ENCODE measurements around the gene PHRF1.
"Not testable (repeated sequence)": the region's sequence is repeated elsewhere in the genome, so short reads cannot be mapped to it uniquely, and the experiment has no call there.

The PHRF1 gene

GRCh38 chr11:635945-636510, 59.8 kb downstream of the PHRF1 start:
- DNase-seq (ENCODE audit: low spot score) = no peak

GRCh38 chr11:636511-637332, 60.5 kb downstream of the PHRF1 start, which contains the start of gene DRD4:
TSS of gene DRD4 (plus strand) at chr11:637269. CDS start at chr11:637305, 36 bp downstream.
- no peak for DNase-seq (ENCODE audit: low spot score)

- no peak for DNase-seq (ENCODE audit: low spot score)
These were observed 61.0 kb downstream of the PHRF1 start for GRCh38 chr11:637333-637592.

DNA sequence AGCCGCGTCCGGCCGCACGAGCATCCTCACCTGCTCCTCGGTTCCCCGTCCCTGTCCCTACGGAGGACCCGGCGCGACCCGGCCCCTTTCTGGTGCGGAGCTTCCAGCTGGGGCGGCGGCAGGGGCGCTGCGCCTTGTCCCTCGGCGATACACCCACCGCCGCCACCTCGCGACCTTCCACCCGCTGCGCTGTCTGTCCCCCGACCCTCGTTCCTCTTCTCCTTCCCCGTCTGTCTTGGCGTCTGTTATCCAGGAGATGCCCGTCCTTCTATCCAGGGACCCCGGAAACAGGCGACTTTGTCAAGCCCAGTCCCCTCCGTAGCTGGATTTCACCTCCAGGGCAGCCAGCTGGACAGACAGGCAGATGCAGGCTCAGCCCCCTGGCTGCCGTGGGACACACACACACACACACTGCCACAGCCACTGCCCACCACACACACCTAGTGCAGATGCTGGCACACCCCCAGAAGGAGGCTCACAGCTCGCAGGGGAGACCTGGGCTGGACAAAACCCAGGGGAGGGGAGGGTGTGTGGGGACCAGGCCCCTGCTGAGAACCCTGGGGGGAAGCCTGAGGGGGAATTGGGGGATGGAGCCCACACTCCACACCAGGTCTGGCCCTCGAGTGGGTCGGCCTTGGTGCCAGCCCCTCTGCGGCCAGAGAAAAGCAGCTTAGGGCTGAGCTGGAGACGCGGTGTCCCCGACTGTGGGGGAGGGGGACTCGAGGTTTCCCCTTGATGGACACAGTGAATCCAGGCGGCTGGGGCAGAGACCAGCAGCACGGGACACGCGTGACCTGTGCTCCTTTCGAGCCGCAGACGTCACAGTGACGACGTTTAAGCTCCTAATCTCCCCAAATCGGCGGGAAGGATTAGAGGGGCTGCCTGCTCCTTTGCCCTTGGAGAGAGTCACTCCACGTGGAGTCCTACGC, 61.6 kb downstream of the PHRF1 start:
- DNase-seq (ENCODE audit: low spot score) = no peak

GRCh38 chr11:638631-639331, 62.5 kb downstream of the PHRF1 start:
- DNase-seq (ENCODE audit: low spot score) = no peak

DNA sequence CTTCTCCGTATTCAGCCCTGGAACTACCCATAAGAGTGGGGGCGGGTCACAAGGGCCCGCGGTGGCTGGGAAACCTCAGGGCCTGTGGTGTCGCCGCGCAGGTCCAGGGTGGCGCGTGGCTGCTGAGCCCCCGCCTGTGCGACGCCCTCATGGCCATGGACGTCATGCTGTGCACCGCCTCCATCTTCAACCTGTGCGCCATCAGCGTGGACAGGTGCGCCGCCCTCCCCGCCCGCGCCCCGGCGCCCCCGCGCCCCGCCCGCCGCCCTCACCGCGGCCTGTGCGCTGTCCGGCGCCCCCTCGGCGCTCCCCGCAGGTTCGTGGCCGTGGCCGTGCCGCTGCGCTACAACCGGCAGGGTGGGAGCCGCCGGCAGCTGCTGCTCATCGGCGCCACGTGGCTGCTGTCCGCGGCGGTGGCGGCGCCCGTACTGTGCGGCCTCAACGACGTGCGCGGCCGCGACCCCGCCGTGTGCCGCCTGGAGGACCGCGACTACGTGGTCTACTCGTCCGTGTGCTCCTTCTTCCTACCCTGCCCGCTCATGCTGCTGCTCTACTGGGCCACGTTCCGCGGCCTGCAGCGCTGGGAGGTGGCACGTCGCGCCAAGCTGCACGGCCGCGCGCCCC, 63.2 kb downstream of the PHRF1 start:
- DNase-seq (ENCODE audit: low spot score) = no peak

GRCh38 chr11:640021-640706, 63.9 kb downstream of the PHRF1 start:
- DNase-seq (ENCODE audit: low spot score) = no peak

- DNase-seq (ENCODE audit: low spot score) = no peak
These were observed 65.6 kb downstream of the PHRF1 start for GRCh38 chr11:641806-642370.

- DNase-seq (ENCODE audit: low spot score) = no peak
These were observed 67.1 kb downstream of the PHRF1 start for GRCh38 chr11:643366-643765.

GRCh38 chr11:643849-644738, 67.8 kb downstream of the PHRF1 start:
- DNase-seq (ENCODE audit: low spot score) = no peak

GRCh38 chr11:645536-645935, 69.3 kb downstream of the PHRF1 start:
- no peak for DNase-seq (ENCODE audit: low spot score)

- no peak for DNase-seq (ENCODE audit: low spot score)
These were observed 69.9 kb downstream of the PHRF1 start for GRCh38 chr11:646214-646613.

DNA sequence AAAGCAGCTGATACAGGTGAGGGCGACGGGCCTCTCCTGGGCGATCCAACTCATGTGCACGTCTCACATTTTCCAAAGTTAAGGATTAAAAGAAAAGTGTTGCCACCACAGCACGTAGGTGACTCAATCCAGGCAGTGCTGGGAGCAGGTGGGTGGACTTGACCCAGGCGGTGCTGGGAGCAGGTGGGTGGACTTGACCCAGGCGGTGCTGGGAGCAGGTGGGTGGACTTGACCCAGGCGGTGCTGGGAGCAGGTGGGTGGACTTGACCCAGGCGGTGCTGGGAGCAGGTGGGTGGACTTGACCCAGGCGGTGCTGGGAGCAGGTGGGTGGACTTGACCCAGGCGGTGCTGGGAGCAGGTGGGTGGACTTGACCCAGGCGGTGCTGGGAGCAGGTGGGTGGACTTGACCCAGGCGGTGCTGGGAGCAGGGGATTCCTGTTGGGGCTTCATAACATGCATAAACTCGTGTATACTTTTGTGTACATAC, 71.4 kb downstream of the PHRF1 start:
- not testable (repeated sequence) for DNase-seq (ENCODE audit: low spot score)

GRCh38 chr11:650482-650881, 74.2 kb downstream of the PHRF1 start:
- no peak for DNase-seq (ENCODE audit: low spot score)

GRCh38 chr11:653136-653535, 76.9 kb downstream of the PHRF1 start:
- DNase-seq (ENCODE audit: low spot score) = not testable (repeated sequence)

GRCh38 chr11:653837-654236, 77.6 kb downstream of the PHRF1 start:
- DNase-seq (ENCODE audit: low spot score) = no peak

GRCh38 chr11:654444-654843, 78.2 kb downstream of the PHRF1 start:
- DNase-seq (ENCODE audit: low spot score) = not testable (repeated sequence)

DNA sequence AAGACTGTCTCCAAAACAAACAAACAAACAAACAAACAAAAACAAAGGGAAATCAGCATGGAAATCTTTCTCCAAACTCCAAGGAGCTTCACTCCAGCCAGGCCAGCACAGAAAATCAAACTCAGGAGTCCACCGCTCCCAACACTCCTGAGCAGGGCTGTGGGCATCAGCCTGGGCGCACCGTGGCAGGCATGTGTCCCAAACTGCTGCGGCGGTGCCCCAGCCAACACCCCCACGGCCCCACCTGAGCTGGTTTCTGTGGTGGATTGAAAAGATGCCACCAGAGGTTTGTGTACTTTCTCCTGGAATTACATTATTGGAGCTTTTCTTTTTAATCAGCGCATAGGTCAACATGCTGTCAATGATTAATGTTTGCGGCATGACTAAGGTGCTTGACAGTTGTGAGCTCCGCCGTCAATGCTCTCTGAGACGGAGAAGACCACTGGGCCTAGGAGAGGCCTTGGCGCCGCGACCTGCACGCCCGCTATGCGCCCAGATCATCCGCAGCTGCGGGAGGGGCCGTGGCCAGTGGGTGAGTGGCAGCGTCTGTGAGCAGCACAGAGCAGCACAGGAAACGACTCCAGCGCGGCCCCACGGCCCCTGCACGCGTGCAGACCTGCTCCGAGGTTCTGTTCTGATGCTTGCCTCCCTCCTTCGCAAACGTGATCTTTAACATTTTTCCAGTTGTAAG, 78.9 kb downstream of the PHRF1 start:
- DNase-seq (ENCODE audit: low spot score) = no peak

GRCh38 chr11:656426-656825, 80.2 kb downstream of the PHRF1 start:
- DNase-seq (ENCODE audit: low spot score) = no peak

Data from CD4-positive, alpha-beta T cell treated with Interleukin-2 at 100 ng/mL for 4 hours (primary cell).